HL-60 (cell line): ENCODE results near the gene POU2F2.

Experiments used
- DNase-seq, 2 experiments: peaks; one replicate each; pipeline ENCODE4 v3.0.0-alpha.2; 2010 to 2020; ENCODE audit warnings: low read depth in 1 of 2, low spot score in 1 of 2
- H3K27ac ChIP-seq: fragments of 250-450 bp; sonication (Bioruptor Pico); replicated peaks from 2 replicates; pipeline ENCODE4 v1.5.1; 2020; ENCODE audit warnings: mild to moderate bottlenecking, moderate library complexity
- H3K27me3 ChIP-seq: fragments of 250-450 bp; sonication (Bioruptor Pico); 2 replicates; pipeline ENCODE4 v1.5.1; 2021; ENCODE audit warnings: mild to moderate bottlenecking, moderate library complexity; ENCODE audit not compliant: insufficient read depth, poor library complexity, severe bottlenecking
- H3K4me3 ChIP-seq: replicated peaks from 2 replicates; pipeline ENCODE4 v1.5.1; 2011; ENCODE audit warnings: mild to moderate bottlenecking, control low read depth, low read length; ENCODE audit not compliant: insufficient read depth
- CTCF ChIP-seq: IDR thresholded peaks from one replicate; pipeline ENCODE4 v1.5.1; 2011; ENCODE audit warnings: low read length, control low read depth, inconsistent platforms; ENCODE audit not compliant: insufficient read depth
- GABPA ChIP-seq: IDR thresholded peaks from 2 replicates; pipeline ENCODE4 v1.6.1; 2012; ENCODE audit warnings: low read depth
- POLR2AphosphoS5 ChIP-seq: IDR thresholded peaks from 2 replicates; pipeline ENCODE4 v1.6.1; 2012; ENCODE audit warnings: low read depth
- REST ChIP-seq: IDR thresholded peaks from 2 replicates; pipeline ENCODE4 v1.6.1; 2012; ENCODE audit warnings: low read depth; ENCODE audit not compliant: insufficient replicate concordance
- SPI1 ChIP-seq: IDR thresholded peaks from 2 replicates; pipeline ENCODE4 v1.6.1; 2012; ENCODE audit warnings: low read depth, mild to moderate bottlenecking, borderline replicate concordance

The POU2F2 gene

DNA sequence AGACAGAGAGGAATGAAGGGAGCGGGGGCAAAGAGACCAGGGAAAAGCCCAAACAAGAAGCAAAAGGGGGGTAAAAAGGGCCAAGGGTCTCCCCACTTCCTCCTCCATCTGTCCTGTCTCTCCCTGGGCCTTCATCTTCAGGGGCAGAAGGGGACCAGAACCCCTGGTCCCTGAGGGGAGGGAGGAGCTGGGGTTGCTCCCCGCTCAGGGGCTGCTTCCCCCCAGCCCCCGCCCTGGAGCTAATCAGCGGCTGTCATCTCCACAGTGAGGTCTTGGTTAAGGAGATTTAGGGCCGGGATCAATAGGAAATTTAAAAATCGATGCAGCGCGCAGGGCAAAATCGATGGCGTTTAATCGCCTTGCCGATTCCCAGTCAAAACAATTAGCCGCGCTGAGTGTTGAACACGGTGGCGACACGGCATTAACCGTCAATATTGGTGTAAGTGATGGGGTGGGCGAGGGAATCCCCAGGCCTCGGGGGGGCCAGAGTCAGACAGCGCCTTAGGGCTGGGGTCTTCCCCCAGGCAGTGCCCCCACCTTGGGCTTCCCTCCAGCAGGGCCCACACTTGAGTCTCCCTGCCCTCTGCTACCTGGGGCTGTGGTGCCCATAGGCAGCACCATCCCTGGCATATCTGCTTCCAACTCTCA, 29.5 kb upstream of the POU2F2 start:
- Histone ChIP-seq H3K4me3 (no peak overlapping the region), H3K27ac (no peak overlapping the region), H3K27me3 (no peaks in the 10 kb centered on the region)
- TF ChIP-seq GABPA (no peak), REST (no peak), CTCF (no peak), SPI1 (no peak), POLR2AphosphoS5 (no peak)
- DNase-seq, result no peak

DNA sequence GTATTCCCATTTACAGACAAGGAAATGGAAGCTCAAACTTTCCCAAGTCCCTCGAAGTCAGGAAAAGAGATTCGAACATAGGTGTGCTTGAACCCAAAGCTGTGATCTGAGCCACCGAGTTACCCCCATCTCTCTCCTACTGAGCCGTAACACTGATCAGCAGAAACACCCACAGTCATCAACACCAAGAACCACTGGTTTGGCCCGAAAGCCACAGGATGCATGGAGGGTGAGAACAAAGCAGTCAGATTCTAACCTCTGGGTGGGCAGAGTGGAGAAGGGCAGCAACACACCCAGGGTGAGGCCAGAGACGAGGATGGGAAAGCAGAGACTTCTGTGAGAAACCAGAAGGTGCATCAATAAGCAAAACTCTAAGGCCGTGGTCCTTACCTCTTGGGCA, 27.7 kb upstream of the POU2F2 start:
- no peak for DNase-seq
- TF ChIP-seq CTCF (no peak), GABPA (no peak), REST (no peak), SPI1 (no peak), POLR2AphosphoS5 (no peak)
- no peak overlapping the region for H3K4me3 ChIP-seq
- no peak overlapping the region for H3K27ac ChIP-seq
- peaks cover 2% of the 10 kb centered on the region for H3K27me3 ChIP-seq

- no peak for DNase-seq
- no peak overlapping the region for H3K4me3 ChIP-seq
- no peak overlapping the region for H3K27ac ChIP-seq
- H3K27me3 ChIP-seq, result peaks cover 2% of the 10 kb centered on the region
- TF ChIP-seq REST (no peak), SPI1 (no peak)
Measured at GRCh38 chr19:42158926-42159325, 26.7 kb upstream of the POU2F2 start.
